Lower leg skin (tissue), 4 donors: Measurements from ENCODE around the gene TMEM168. TPM values are rescaled to one million over a fixed set of nuclear protein-coding genes. Genes with fewer than 3 reads are reported as not detected.

Source experiments
- DNase-seq, 2 donors: peaks; one replicate each; pipeline ENCODE4 v3.0.0-alpha.2; 2019; ENCODE audit warnings: low spot score in 2 of 2
- H3K4me3 ChIP-seq: fragments of 200-600 bp; sonication (generic); 2 replicates; pipeline ENCODE4 v1.5.1; 2017; ENCODE audit warnings: mild to moderate bottlenecking, low read depth; ENCODE audit not compliant: poor library complexity, severe bottlenecking
- CTCF ChIP-seq, 3 donors: fragments of 450-650 bp; IDR thresholded peaks; one replicate each; pipeline ENCODE4 v1.5.1; 2016; ENCODE audit warnings: antibody characterized with exemption in 3 of 3, mild to moderate bottlenecking in 3 of 3, moderate library complexity in 2 of 3
- POLR2A ChIP-seq, 2 donors: fragments of 450-650 bp; IDR thresholded peaks; one replicate each; pipeline ENCODE4 v1.6.1; 2016 to 2017; ENCODE audit warnings: antibody characterized with exemption in 2 of 2, mild to moderate bottlenecking in 1 of 2, moderate library complexity in 1 of 2
- WGBS, 2 donors: methylation state at CpG; one replicate each; pipeline ENCODE4 v1.1.5; 2018; 5-methylcytosine and 5-hydroxymethylcytosine counted together
- intact Hi-C: fragments of 100-400 bp; cut with DNase I; formaldehyde crosslinking; loops from one replicate; pipeline ENCODE4 v1.15.0; 2023; ENCODE audit warnings: low total_unique reads
- total RNA-seq, 4 donors: library from RNA; depleted of rRNA; stranded (reverse); fragments of >200 nt; gene quantifications; one replicate each; pipeline ENCODE4 v1.1.0, GENCODE V29; 2016

Gene TMEM168
- total RNA-seq, 4 donors from 2014 or later: 19.0 to 27.1 (median 24.9) TPM

- no peak for DNase-seq
- WGBS, 2 donors: 78% methylated on average over 3 of the region's 3 CpGs
- intact Hi-C loops: no loop called here
- TF ChIP-seq POLR2A (IDR thresholded peaks at IDR 0.05): no peak
- no peak for TF ChIP-seq CTCF (IDR thresholded peaks at IDR 0.05)
- no peak overlapping the region for H3K4me3 ChIP-seq
Measured at GRCh38 chr7:112819536-112819935, 29.3 kb upstream of the TMEM168 start.

- no peak for DNase-seq
- intact Hi-C loops: no loop called here
- no peak overlapping the region for H3K4me3 ChIP-seq
- 36 to 38% methylated on average over 4 of the region's 4 CpGs for WGBS, 2 donors
- TF ChIP-seq POLR2A (IDR thresholded peaks at IDR 0.05): no peak
- no peak for TF ChIP-seq CTCF (IDR thresholded peaks at IDR 0.05)
Measured at GRCh38 chr7:112806156-112806555, 16.0 kb upstream of the TMEM168 start.

- TF ChIP-seq POLR2A (IDR thresholded peaks at IDR 0.05) (no peak), CTCF (IDR thresholded peaks at IDR 0.05) (no peak)
- 89 to 98% methylated on average over 3 of the region's 3 CpGs for WGBS, 2 donors
- intact Hi-C loops: no loop called here
- H3K4me3 ChIP-seq: no peak overlapping the region
- DNase-seq: no peak
Measured at GRCh38 chr7:112802406-112802805, 12.2 kb upstream of the TMEM168 start.

- DNase-seq: no peak
- no peak overlapping the region for H3K4me3 ChIP-seq
- 75 to 86% methylated on average over 2 of the region's 2 CpGs for WGBS, 2 donors
- intact Hi-C loops: no loop called here
- no peak for TF ChIP-seq POLR2A (IDR thresholded peaks at IDR 0.05)
- TF ChIP-seq CTCF (IDR thresholded peaks at IDR 0.05): no peak
Measured at GRCh38 chr7:112800486-112800885, 10.3 kb upstream of the TMEM168 start.

GRCh38 chr7:112799448-112800120 lies 9.4 kb upstream of the TMEM168 start:
- intact Hi-C loops: no loop called here
- H3K4me3 ChIP-seq: no peak overlapping the region
- no peak for TF ChIP-seq POLR2A (IDR thresholded peaks at IDR 0.05)
- no peak for TF ChIP-seq CTCF (IDR thresholded peaks at IDR 0.05)
- no peak for DNase-seq
- WGBS, 2 donors: 49 to 54% methylated on average over 3 of the region's 3 CpGs
